Transverse colon (tissue), 4 donors: ENCODE data around the gene FBLN7. TPM values are rescaled to one million over a fixed set of nuclear protein-coding genes. Genes with fewer than 3 reads are reported as not detected.

ENCODE experiments used
- DNase-seq: peaks from one replicate; pipeline ENCODE4 v3.0.0-alpha.2; 2019
- H3K27ac ChIP-seq, 4 donors: fragments of 200-600 bp; sonication (generic); 2 replicates each; pipeline ENCODE4 v1.5.1; 2016 to 2018; ENCODE audit warnings: inconsistent platforms in 4 of 4
- H3K27me3 ChIP-seq: fragments of 200-600 bp; sonication (generic); 2 replicates; pipeline ENCODE4 v1.5.1; 2017; ENCODE audit warnings: inconsistent platforms
- H3K36me3 ChIP-seq, 4 donors: fragments of 200-600 bp; sonication (generic); 2 replicates each; pipeline ENCODE4 v1.5.1; 2017 to 2019; ENCODE audit warnings: inconsistent platforms in 4 of 4
- H3K4me1 ChIP-seq, 4 donors: fragments of 200-600 bp; sonication (generic); 2 replicates each; pipeline ENCODE4 v1.5.1; 2017 to 2020; ENCODE audit warnings: inconsistent platforms in 4 of 4
- H3K4me3 ChIP-seq, 4 donors: fragments of 200-600 bp; sonication (generic); 1 replicate in 1 of 4; 2 replicates in 3 of 4; pipeline versions ENCODE4 v1.5.1 to v1.6.1; 2017 to 2019; ENCODE audit warnings: inconsistent platforms in 4 of 4
- H3K9me3 ChIP-seq, 2 donors: fragments of 200-600 bp; sonication (generic); 2 replicates each; pipeline ENCODE4 v1.5.1; 2017 to 2019; ENCODE audit warnings: inconsistent platforms in 2 of 2
- EP300 ChIP-seq: sonication (generic); formaldehyde crosslinking; IDR thresholded peaks from one replicate; pipeline ENCODE4 v1.6.1; 2017; ENCODE audit warnings: antibody characterized with exemption, low read depth
- POLR2A ChIP-seq: fragments of 450-650 bp; IDR thresholded peaks from one replicate; pipeline ENCODE4 v1.6.1; 2016; ENCODE audit warnings: antibody characterized with exemption, mild to moderate bottlenecking, moderate library complexity
- POLR2AphosphoS5 ChIP-seq, 3 donors: sonication (generic); formaldehyde crosslinking; IDR thresholded peaks; one replicate each; pipeline ENCODE4 v1.6.1; 2016; ENCODE audit warnings: antibody characterized with exemption in 3 of 3
- WGBS, 2 donors: methylation state at CpG; one replicate each; pipeline ENCODE4 v1.1.5; 2018; ENCODE audit warnings: low coverage in 1 of 2; 5-methylcytosine and 5-hydroxymethylcytosine counted together
- in situ Hi-C, 4 donors: fragments of 200-750 bp; cut with MboI; loops; one replicate each; pipeline versions ENCODE4 v1.15.0 to v1.15.1; 2017; ENCODE audit warnings: low sequenced_read_pairs in 3 of 4, low pct_ligation_motif_present in 1 of 4, low pct_unique_long_range_greater_than_20kb in 1 of 4
- intact Hi-C: fragments of 100-400 bp; cut with DNase I; formaldehyde crosslinking; loops from one replicate; pipeline ENCODE4 v1.15.1; 2023; ENCODE audit warnings: low total_unique reads
- total RNA-seq, 4 donors: library from RNA; depleted of rRNA; stranded (reverse); fragments of >200 nt; gene quantifications; one replicate each; pipeline ENCODE4 v1.1.0, GENCODE V29; 2016
- TF ChIP-seq, protein P1 (sequence below), 5 experiments: fragments of 200-600 bp in 3 of 5; fragments of 450-650 bp in 2 of 5; sonication (generic) in 3 of 5; IDR thresholded peaks; 1 replicate in 2 of 5; 2 replicates in 3 of 5; pipeline ENCODE4 v1.5.1; 2016 to 2017; ENCODE audit warnings: antibody characterized with exemption in 5 of 5, inconsistent platforms in 3 of 5, mild to moderate bottlenecking in 2 of 5, moderate library complexity in 1 of 5

Gene FBLN7
- total RNA-seq, 4 donors from 2014 or later, result 1.2 to 2.9 TPM; not detected in 2

DNA sequence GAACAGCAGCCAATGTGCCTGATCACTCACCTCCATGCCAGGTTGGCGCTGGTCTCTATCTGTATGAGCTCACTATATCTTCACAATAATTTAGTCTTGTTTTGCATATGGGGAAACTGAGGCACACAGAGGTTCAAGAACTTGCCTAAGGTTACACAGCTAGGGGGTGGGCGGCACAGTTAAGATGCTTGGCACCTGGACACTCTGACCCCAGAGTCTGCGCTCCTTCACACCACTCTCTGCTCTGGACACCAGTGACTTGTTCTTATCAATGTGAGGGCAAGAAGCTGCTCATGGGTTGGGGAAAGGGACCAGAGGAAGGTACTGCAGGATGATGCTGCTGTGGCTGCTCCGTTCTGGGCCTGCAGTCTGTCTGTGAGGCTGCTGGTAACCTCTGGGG, 27.1 kb downstream of the FBLN7 start:
- Histone ChIP-seq H3K4me3 (no peak overlapping the region), H3K4me1 (no peaks in the 10 kb centered on the region), H3K27ac (no peak overlapping the region), H3K27me3 (no peaks in the 10 kb centered on the region), H3K9me3 (no peaks in the 10 kb centered on the region), H3K36me3 (no peaks in the 10 kb centered on the region)
- 96% methylated on average over 4 of the region's 4 CpGs; no CpG with 5 or more reads in 1 of the 2 donors for WGBS, 2 donors
- intact Hi-C loops (no loop called here), in situ Hi-C loops (no loop called here)
- no peak for DNase-seq
- TF ChIP-seq EP300, result no peak

DNA sequence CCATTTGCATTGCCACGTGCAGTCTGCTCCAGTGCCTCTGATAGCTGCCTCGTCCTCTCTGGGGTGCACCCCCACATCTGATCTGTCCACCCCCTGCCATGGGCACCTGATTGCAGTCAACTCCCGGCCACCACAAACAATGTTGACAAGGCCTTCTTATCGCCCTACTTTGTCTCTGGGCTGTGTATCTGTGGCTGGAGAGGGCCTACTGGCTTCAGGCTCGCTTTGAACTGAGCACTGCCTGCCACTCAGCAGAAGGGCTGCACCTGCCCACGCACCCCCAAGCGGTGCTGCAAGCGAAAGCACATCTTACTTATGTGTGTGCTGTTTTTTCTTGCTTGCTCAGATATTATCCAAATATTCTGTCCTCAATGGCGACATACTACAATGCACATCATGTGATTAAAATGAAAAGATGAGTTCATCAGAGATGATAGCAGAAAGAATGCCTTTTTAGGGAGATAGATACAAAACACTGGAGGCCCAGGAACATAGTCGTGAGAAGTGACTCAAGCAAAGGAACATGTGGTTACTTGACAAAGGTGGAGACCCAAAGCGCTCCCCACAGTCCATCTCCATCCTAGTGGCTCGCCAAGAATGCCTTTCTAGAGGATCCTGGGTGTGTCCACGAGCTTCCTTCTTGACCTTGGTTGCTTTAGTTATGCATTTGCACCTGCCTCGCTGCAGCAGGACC, 28.8 kb downstream of the FBLN7 start:
- intact Hi-C loops (no loop called here), in situ Hi-C loops (no loop called here)
- Histone ChIP-seq H3K36me3 (no peaks in the 10 kb centered on the region), H3K27ac (no peak overlapping the region), H3K4me3 (no peak overlapping the region), H3K27me3 (no peaks in the 10 kb centered on the region), H3K4me1 (no peaks in the 10 kb centered on the region), H3K9me3 (no peaks in the 10 kb centered on the region)
- DNase-seq, result no peak
- TF ChIP-seq, protein P1, sequence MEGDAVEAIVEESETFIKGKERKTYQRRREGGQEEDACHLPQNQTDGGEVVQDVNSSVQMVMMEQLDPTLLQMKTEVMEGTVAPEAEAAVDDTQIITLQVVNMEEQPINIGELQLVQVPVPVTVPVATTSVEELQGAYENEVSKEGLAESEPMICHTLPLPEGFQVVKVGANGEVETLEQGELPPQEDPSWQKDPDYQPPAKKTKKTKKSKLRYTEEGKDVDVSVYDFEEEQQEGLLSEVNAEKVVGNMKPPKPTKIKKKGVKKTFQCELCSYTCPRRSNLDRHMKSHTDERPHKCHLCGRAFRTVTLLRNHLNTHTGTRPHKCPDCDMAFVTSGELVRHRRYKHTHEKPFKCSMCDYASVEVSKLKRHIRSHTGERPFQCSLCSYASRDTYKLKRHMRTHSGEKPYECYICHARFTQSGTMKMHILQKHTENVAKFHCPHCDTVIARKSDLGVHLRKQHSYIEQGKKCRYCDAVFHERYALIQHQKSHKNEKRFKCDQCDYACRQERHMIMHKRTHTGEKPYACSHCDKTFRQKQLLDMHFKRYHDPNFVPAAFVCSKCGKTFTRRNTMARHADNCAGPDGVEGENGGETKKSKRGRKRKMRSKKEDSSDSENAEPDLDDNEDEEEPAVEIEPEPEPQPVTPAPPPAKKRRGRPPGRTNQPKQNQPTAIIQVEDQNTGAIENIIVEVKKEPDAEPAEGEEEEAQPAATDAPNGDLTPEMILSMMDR (IDR thresholded peaks at IDR 0.05), result no peak
- no peak for TF ChIP-seq POLR2AphosphoS5 (IDR thresholded peaks at IDR 0.05)
- no peak for TF ChIP-seq EP300
- no peak for TF ChIP-seq POLR2A
- WGBS, 2 donors, result 82 to 86% methylated on average over 10 to 14 of the region's 14 CpGs

DNA sequence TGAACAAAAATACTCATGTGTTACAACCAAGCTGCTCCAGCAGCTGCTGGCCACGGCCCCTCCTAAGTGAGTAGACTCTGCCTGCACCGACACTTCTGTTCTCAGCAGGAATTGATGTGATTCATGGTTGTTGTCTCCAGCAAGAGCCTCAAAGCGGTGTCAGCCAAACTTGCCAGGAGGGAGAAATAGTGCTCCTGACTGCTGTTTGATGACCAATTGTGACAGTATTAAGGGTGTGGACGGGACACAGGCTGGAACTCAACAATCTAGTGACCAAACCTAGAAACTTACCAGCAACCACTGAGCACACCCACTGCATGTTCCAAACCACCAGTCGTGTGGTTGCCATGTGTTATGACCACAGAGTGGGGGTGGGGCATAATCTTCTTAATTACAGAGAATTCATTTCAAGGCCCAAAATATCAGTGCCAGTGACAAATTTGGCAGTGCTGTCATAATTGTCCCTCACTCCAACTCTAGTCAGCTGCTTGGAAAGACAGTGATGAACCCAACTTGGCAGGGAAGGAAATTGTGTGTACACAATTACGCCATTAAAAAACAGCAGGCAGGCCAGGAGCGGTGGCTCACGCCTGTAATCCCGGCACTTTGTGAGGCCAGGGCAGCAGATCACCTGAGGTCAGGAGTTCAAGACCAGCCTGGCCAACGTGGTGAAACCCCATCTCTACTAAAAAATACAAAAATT, 30.4 kb downstream of the FBLN7 start:
- intact Hi-C loops (no loop called here), in situ Hi-C loops (no loop called here)
- Histone ChIP-seq H3K9me3 (no peaks in the 10 kb centered on the region), H3K27ac (no peak overlapping the region), H3K36me3 (no peaks in the 10 kb centered on the region), H3K4me1 (no peaks in the 10 kb centered on the region), H3K27me3 (no peaks in the 10 kb centered on the region), H3K4me3 (no peak overlapping the region)
- no peak for TF ChIP-seq POLR2A
- TF ChIP-seq, protein P1 (IDR thresholded peaks at IDR 0.05), result no peak
- TF ChIP-seq EP300, result no peak
- TF ChIP-seq POLR2AphosphoS5 (IDR thresholded peaks at IDR 0.05), result no peak
- 79% methylated on average over 10 of the region's 10 CpGs; no CpG with 5 or more reads in 1 of the 2 donors for WGBS, 2 donors
- no peak for DNase-seq

DNA sequence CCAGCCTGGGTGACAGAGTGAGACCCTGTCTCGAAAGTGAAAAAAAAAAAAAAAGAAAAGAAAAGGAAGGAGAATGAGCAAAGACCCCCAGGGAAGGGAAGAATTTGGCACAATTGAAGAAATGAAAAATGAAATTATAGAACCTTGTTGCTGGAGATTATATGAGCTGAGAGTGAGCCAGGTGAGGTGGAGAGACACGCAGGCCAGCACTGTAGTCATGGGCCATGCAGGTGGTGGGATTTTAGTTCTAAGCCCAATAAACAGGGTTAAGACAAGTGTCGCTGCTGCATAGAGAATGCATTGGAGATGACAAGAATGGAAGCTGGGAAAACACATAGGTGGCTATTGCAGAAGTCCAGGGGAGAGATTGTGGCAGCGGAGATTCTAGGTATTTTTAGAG, 32.3 kb downstream of the FBLN7 start:
- Histone ChIP-seq H3K9me3 (no peaks in the 10 kb centered on the region), H3K36me3 (no peaks in the 10 kb centered on the region), H3K27ac (no peak overlapping the region), H3K4me1 (no peaks in the 10 kb centered on the region), H3K27me3 (no peaks in the 10 kb centered on the region), H3K4me3 (no peak overlapping the region)
- TF ChIP-seq, protein P1 (IDR thresholded peaks at IDR 0.05), result no peak
- TF ChIP-seq EP300 (no peak), POLR2A (no peak), POLR2AphosphoS5 (IDR thresholded peaks at IDR 0.05) (no peak)
- no peak for DNase-seq
- intact Hi-C loops, result no loop called here
- in situ Hi-C loops, result no loop called here
- 88 to 100% methylated on average over 3 to 4 of the region's 4 CpGs for WGBS, 2 donors
